Measurements from ENCODE around the gene CAMK1D.

Gene CAMK1D

GRCh38 chr10:12774204-12774894, 425.0 kb downstream of the CAMK1D start:
- DNase-seq: no peak

- no peak for DNase-seq
Measured at GRCh38 chr10:12777840-12778585, 428.7 kb downstream of the CAMK1D start.

- no peak for DNase-seq
Measured at GRCh38 chr10:12780634-12781601, 431.6 kb downstream of the CAMK1D start.

- DNase-seq: no peak
Measured at GRCh38 chr10:12781976-12782375, 432.6 kb downstream of the CAMK1D start.

- peak; percentile 1 for DNase-seq
Measured at GRCh38 chr10:12782537-12782936, 433.2 kb downstream of the CAMK1D start.

- DNase-seq: no peak
Measured at GRCh38 chr10:12783293-12783692, 433.9 kb downstream of the CAMK1D start.

GRCh38 chr10:12784646-12785045, 435.3 kb downstream of the CAMK1D start:
- no peak for DNase-seq

- no peak for DNase-seq
Measured at GRCh38 chr10:12785415-12785831, 436.1 kb downstream of the CAMK1D start.

GRCh38 chr10:12787297-12787696, 437.9 kb downstream of the CAMK1D start:
- DNase-seq: no peak

GRCh38 chr10:12788277-12788676, 438.9 kb downstream of the CAMK1D start:
- DNase-seq: no peak

GRCh38 chr10:12790270-12790669, 440.9 kb downstream of the CAMK1D start:
- DNase-seq: no peak

GRCh38 chr10:12791728-12792127, 442.4 kb downstream of the CAMK1D start:
- DNase-seq: no peak

GRCh38 chr10:12792889-12793556, 443.7 kb downstream of the CAMK1D start:
- no peak for DNase-seq

- DNase-seq: no peak
Measured at GRCh38 chr10:12795315-12796110, 446.2 kb downstream of the CAMK1D start.

- no peak for DNase-seq
Measured at GRCh38 chr10:12796401-12797160, 447.2 kb downstream of the CAMK1D start.

GRCh38 chr10:12797471-12798262, 448.3 kb downstream of the CAMK1D start:
- DNase-seq: no peak

- DNase-seq: no peak
Measured at GRCh38 chr10:12799144-12799543, 449.8 kb downstream of the CAMK1D start.

GRCh38 chr10:12799714-12800113, 450.4 kb downstream of the CAMK1D start:
- DNase-seq: no peak

GRCh38 chr10:12800302-12800701, 451.0 kb downstream of the CAMK1D start:
- DNase-seq: no peak
